GM12892 (cell line): Measurements from ENCODE around the gene UAP1.

Experiments used
- POLR2A ChIP-seq: IDR thresholded peaks from 2 replicates; pipeline ENCODE4 v1.6.1; 2011; ENCODE audit warnings: low read depth, low read length, control low read depth
- POLR2AphosphoS5 ChIP-seq: IDR thresholded peaks from 2 replicates; pipeline ENCODE4 v1.6.1; 2011; ENCODE audit warnings: low read depth, low read length, control low read depth

DNA sequence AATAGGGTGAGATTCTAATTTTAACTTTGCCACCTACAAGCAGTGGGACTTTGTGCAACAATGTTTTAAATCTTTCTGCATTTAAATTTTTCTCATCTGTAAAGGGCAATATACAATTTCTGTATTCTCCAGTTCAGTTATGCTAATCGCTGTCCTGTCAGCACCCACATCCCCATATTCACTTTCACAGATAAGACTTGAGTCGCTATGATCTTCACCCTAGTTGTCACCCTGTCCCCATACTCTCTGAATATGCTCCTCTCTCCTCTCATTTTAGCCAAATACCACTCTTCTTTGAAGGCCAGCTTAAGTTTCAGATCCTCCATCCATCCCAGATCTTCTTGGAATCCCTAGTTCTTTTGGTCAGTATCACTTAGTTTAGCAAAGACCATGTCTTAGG, 79.6 kb downstream of the UAP1 start:
- TF ChIP-seq POLR2AphosphoS5: no peak
- TF ChIP-seq POLR2A: no peak
